ENCODE results near the gene FETUB.

GRCh38 chr3:186618318-186618938 is 21.8 kb upstream of the FETUB start:
- TF ChIP-seq GABPA (IDR thresholded peaks at IDR 0.05; ENCODE audit: borderline replicate concordance, insufficient read depth, low read length), result no peak
- TF ChIP-seq CREB1 (IDR thresholded peaks at IDR 0.05), result no peak
- no peak for TF ChIP-seq POLR2AphosphoS5 (IDR thresholded peaks at IDR 0.05; ENCODE audit: low read depth, low read length)
- no peak for TF ChIP-seq CTCF (IDR thresholded peaks at IDR 0.05; ENCODE audit: control extremely low read depth in 1 of 3, insufficient read depth in 1 of 3, low read depth in 1 of 3, low read length in 3 of 3)
- TF ChIP-seq MAX (IDR thresholded peaks at IDR 0.05), result no peak
- TF ChIP-seq CEBPB (IDR thresholded peaks at IDR 0.05; ENCODE audit: low read depth, low read length), result no peak
- TF ChIP-seq EZH2 (IDR thresholded peaks at IDR 0.05; ENCODE audit: low read depth, low read length, severe bottlenecking), result no peak
- no peak for TF ChIP-seq SIN3A (conservative IDR thresholded peaks at IDR 0.05 in 1 of 2, IDR thresholded peaks at IDR 0.05 in 1 of 2; ENCODE audit: low read depth in 1 of 2, low read length in 2 of 2)
- no peak for TF ChIP-seq EGR1 (IDR thresholded peaks at IDR 0.05; ENCODE audit: borderline replicate concordance, low read depth, low read length)
- TF ChIP-seq KDM1A (IDR thresholded peaks at IDR 0.05; ENCODE audit: borderline replicate concordance, low read length), result no peak
- TF ChIP-seq GTF2F1 (IDR thresholded peaks at IDR 0.05; ENCODE audit: borderline replicate concordance, low read depth, low read length), result no peak
